Subcutaneous abdominal adipose tissue (tissue), 5 donors: ENCODE measurements around the gene C17orf113.

Source experiments
- H3K27ac ChIP-seq: one replicate; pipeline ENCODE4 v1.7.0; 2013; ENCODE audit warnings: low read depth, mild to moderate bottlenecking, inconsistent platforms, low read length, moderate library complexity
- H3K27me3 ChIP-seq, 5 donors: one replicate each; pipeline ENCODE4 v1.7.0; 2013; ENCODE audit warnings: low read length in 5 of 5, inconsistent platforms in 1 of 5; ENCODE audit not compliant: control insufficient read depth in 5 of 5, insufficient read depth in 4 of 5
- H3K36me3 ChIP-seq, 5 donors: one replicate each; pipeline ENCODE4 v1.7.0; 2013; ENCODE audit warnings: low read length in 5 of 5; ENCODE audit not compliant: control insufficient read depth in 5 of 5, insufficient read depth in 5 of 5
- H3K4me1 ChIP-seq, 5 donors: one replicate each; pipeline ENCODE4 v1.7.0; 2013; ENCODE audit warnings: low read length in 5 of 5, mild to moderate bottlenecking in 3 of 5, moderate library complexity in 1 of 5; ENCODE audit not compliant: control insufficient read depth in 5 of 5, insufficient read depth in 5 of 5
- H3K4me3 ChIP-seq, 5 donors: one replicate each; pipeline ENCODE4 v1.7.0; 2013; ENCODE audit warnings: low read length in 5 of 5, low read depth in 1 of 5
- H3K9ac ChIP-seq, 5 donors: one replicate each; pipeline ENCODE4 v1.7.0; 2013; ENCODE audit warnings: low read length in 5 of 5, mild to moderate bottlenecking in 4 of 5, moderate library complexity in 3 of 5
- H3K9me3 ChIP-seq, 5 donors: one replicate each; pipeline ENCODE4 v1.7.0; 2013; ENCODE audit warnings: low read length in 5 of 5; ENCODE audit not compliant: control insufficient read depth in 5 of 5
- donor health status: healthy.
- donor health status: healthy.
- donor health status: healthy.
- donor health status: healthy.
- donor health status: healthy.

The C17orf113 gene

GRCh38 chr17:42087736-42088705 lies 37.6 kb upstream of the C17orf113 start:
- H3K9me3 ChIP-seq = no peaks in the 10 kb centered on the region
- H3K4me3 ChIP-seq = no peak overlapping the region
- no peaks in the 10 kb centered on the region for H3K4me1 ChIP-seq
- no peaks in the 10 kb centered on the region for H3K36me3 ChIP-seq
- H3K27ac ChIP-seq = no peak overlapping the region
- no peak overlapping the region for H3K9ac ChIP-seq
- H3K27me3 ChIP-seq = peaks cover 8 to 19% (median 11%) of the 10 kb centered on the region in 5 donors

- Histone ChIP-seq H3K4me1 (no peaks in the 10 kb centered on the region), H3K27ac (no peak overlapping the region)
Observed at GRCh38 chr17:42087042-42087701, 36.8 kb upstream of the C17orf113 start.

GRCh38 chr17:42081516-42082129 lies 31.2 kb upstream of the C17orf113 start:
- Histone ChIP-seq H3K4me1 (no peaks in the 10 kb centered on the region), H3K36me3 (no peaks in the 10 kb centered on the region), H3K27ac (no peak overlapping the region), H3K4me3 (no peak overlapping the region), H3K27me3 (peaks cover 0 to 11% (median 2%) of the 10 kb centered on the region in 5 donors), H3K9me3 (no peaks in the 10 kb centered on the region), H3K9ac (no peak overlapping the region)

More at GRCh38 chr17:42087042-42087701, 36.8 kb upstream of the C17orf113 start:
- Histone ChIP-seq H3K4me3 (no peak overlapping the region), H3K27me3 (peaks cover 8 to 19% (median 11%) of the 10 kb centered on the region in 5 donors), H3K9ac (no peak overlapping the region), H3K9me3 (no peaks in the 10 kb centered on the region), H3K36me3 (no peaks in the 10 kb centered on the region)

GRCh38 chr17:42079541-42079940 lies 29.1 kb upstream of the C17orf113 start:
- no peaks in the 10 kb centered on the region for H3K36me3 ChIP-seq
- H3K27me3 ChIP-seq = peaks cover 0 to 11% (median 5%) of the 10 kb centered on the region in 5 donors
- H3K9ac ChIP-seq = no peak overlapping the region
- H3K27ac ChIP-seq = no peak overlapping the region
- H3K9me3 ChIP-seq = no peaks in the 10 kb centered on the region
- H3K4me3 ChIP-seq = no peak overlapping the region
- H3K4me1 ChIP-seq = no peaks in the 10 kb centered on the region

GRCh38 chr17:42078396-42079043 lies 28.1 kb upstream of the C17orf113 start:
- H3K27me3 ChIP-seq = peaks cover 2 to 13% (median 5%) of the 10 kb centered on the region in 5 donors
- no peaks in the 10 kb centered on the region for H3K4me1 ChIP-seq
- no peaks in the 10 kb centered on the region for H3K9me3 ChIP-seq
- no peak overlapping the region for H3K27ac ChIP-seq
- H3K9ac ChIP-seq = no peak overlapping the region
- H3K4me3 ChIP-seq = no peak overlapping the region
- no peaks in the 10 kb centered on the region for H3K36me3 ChIP-seq

GRCh38 chr17:42077755-42078154 lies 27.4 kb upstream of the C17orf113 start:
- H3K4me1 ChIP-seq = peaks cover 0 to 1% (median under 1%) of the 10 kb centered on the region in 5 donors
- H3K4me3 ChIP-seq = no peak overlapping the region
- no peaks in the 10 kb centered on the region for H3K9me3 ChIP-seq
- no peaks in the 10 kb centered on the region for H3K36me3 ChIP-seq
- H3K9ac ChIP-seq = no peak overlapping the region
- no peak overlapping the region for H3K27ac ChIP-seq
- peaks cover 8 to 19% (median 11%) of the 10 kb centered on the region in 5 donors for H3K27me3 ChIP-seq

GRCh38 chr17:42076797-42077559 lies 26.6 kb upstream of the C17orf113 start:
- Histone ChIP-seq H3K9me3 (no peaks in the 10 kb centered on the region), H3K36me3 (no peaks in the 10 kb centered on the region), H3K4me1 (peaks cover 0 to 9% (median 6%) of the 10 kb centered on the region in 5 donors), H3K27ac (no peak overlapping the region), H3K4me3 (no peak overlapping the region), H3K27me3 (peaks cover 11 to 27% (median 18%) of the 10 kb centered on the region in 5 donors), H3K9ac (no peak overlapping the region)

- H3K27me3 ChIP-seq = peaks cover 22 to 38% (median 30%) of the 10 kb centered on the region in 5 donors
Observed at GRCh38 chr17:42075789-42076188, 25.4 kb upstream of the C17orf113 start.

More at GRCh38 chr17:42075789-42076188, 25.4 kb upstream of the C17orf113 start:
- Histone ChIP-seq H3K36me3 (no peaks in the 10 kb centered on the region), H3K9me3 (no peaks in the 10 kb centered on the region), H3K4me1 (peaks cover 0 to 13% (median 10%) of the 10 kb centered on the region in 5 donors), H3K27ac (no peak overlapping the region), H3K9ac (no peak overlapping the region), H3K4me3 (no peak overlapping the region)
